ENCODE results near the gene INPP4B.

The INPP4B gene

DNA sequence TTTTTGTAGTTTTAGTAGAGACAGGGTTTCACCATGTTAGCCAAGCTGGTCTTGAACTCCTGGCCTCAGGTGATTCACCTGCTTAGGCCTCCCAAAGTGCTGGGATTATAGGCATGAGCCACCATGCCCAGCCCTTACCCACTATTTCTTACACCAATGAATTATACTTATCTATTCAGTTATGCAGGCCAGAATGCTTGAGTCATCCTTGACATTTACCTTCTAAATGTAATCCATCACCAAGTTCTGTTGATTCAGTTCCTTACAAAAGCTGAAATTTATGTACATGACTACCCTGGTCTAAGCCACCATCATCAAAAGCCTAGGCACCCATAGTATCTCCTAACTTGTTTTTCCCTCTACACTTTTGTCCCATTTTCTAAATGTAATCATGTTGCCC, 624.0 kb downstream of the INPP4B start:
- TF ChIP-seq, protein P1, sequence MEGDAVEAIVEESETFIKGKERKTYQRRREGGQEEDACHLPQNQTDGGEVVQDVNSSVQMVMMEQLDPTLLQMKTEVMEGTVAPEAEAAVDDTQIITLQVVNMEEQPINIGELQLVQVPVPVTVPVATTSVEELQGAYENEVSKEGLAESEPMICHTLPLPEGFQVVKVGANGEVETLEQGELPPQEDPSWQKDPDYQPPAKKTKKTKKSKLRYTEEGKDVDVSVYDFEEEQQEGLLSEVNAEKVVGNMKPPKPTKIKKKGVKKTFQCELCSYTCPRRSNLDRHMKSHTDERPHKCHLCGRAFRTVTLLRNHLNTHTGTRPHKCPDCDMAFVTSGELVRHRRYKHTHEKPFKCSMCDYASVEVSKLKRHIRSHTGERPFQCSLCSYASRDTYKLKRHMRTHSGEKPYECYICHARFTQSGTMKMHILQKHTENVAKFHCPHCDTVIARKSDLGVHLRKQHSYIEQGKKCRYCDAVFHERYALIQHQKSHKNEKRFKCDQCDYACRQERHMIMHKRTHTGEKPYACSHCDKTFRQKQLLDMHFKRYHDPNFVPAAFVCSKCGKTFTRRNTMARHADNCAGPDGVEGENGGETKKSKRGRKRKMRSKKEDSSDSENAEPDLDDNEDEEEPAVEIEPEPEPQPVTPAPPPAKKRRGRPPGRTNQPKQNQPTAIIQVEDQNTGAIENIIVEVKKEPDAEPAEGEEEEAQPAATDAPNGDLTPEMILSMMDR (IDR thresholded peaks at IDR 0.05; ENCODE audit: control insufficient read depth, insufficient read depth, low read depth, low read length, missing control alignments), result no peak
- DNase-seq (ENCODE audit: low read depth), result no peak
- H3K4me3 ChIP-seq (ENCODE audit: control insufficient read depth, low read depth, low read length), result no peak overlapping the region

DNA sequence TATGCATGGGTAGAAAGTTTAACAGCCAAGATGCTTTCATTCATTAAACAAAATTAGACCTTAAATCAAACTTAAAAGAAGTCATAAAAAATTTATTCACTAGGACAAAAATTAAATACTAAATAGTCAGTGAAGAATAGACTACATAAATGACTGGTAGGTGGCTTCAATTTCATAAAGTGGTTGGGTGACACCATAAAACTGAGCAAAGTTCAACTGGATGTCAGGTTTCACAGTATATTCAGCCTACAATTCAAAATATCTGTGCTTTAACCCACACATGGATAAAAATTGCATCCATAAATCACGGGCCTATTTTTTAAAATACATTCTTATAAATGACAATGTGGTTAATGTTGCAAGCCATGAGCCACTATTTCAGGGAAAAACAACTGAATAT, 627.4 kb downstream of the INPP4B start:
- no peak overlapping the region for H3K4me3 ChIP-seq (ENCODE audit: control insufficient read depth, low read depth, low read length)
- TF ChIP-seq, protein P1 (IDR thresholded peaks at IDR 0.05; ENCODE audit: control insufficient read depth, insufficient read depth, low read depth, low read length, missing control alignments), result no peak
- DNase-seq (ENCODE audit: low read depth), result no peak

DNA sequence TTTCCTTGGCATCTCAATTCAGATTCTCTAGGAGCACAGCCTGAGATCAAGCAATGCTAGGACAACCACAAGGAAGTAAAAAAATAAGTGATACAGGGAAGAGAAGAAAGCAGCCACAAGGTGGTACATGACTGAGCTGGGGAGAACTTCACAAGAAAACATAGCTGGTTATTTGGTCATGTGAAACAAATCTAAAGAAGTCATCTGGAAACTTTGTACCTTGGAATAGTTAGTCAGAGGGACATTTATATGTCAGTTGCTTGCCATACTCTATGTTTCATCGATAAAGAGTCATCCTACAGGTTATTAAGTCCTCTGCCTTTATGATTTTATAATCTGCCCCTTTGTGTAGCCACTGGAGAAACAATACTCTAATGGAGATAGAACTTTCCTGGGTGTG, 634.7 kb downstream of the INPP4B start:
- TF ChIP-seq, protein P1 (IDR thresholded peaks at IDR 0.05; ENCODE audit: control insufficient read depth, insufficient read depth, low read depth, low read length, missing control alignments), result no peak
- DNase-seq (ENCODE audit: low read depth), result no peak

DNA sequence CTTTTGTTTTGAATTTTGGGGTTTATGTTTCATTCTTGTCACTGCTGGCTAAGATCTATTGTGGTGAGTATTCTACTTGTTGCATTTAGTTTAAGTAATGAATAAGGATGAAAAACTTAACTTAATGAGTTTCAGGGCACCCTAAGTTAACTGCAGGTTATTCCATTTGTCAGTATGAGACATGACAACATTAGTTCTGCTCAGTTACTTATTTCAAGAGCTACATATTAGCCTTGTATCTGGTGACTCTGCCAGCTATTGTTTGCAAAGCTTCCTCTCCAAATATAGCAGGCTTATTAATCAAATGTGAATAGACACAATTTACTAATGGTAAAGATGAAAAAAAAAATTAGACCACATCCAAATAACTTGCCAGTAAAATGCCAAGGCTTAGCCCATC, 642.6 kb downstream of the INPP4B start:
- no peak for DNase-seq (ENCODE audit: low read depth)
- TF ChIP-seq, protein P1 (IDR thresholded peaks at IDR 0.05; ENCODE audit: control insufficient read depth, insufficient read depth, low read depth, low read length, missing control alignments), result no peak
- no peak overlapping the region for H3K4me3 ChIP-seq (ENCODE audit: control insufficient read depth, low read depth, low read length)

More for the DNA sequence above, 634.7 kb downstream of the INPP4B start:
- no peak overlapping the region for H3K4me3 ChIP-seq (ENCODE audit: control insufficient read depth, low read depth, low read length)

DNA sequence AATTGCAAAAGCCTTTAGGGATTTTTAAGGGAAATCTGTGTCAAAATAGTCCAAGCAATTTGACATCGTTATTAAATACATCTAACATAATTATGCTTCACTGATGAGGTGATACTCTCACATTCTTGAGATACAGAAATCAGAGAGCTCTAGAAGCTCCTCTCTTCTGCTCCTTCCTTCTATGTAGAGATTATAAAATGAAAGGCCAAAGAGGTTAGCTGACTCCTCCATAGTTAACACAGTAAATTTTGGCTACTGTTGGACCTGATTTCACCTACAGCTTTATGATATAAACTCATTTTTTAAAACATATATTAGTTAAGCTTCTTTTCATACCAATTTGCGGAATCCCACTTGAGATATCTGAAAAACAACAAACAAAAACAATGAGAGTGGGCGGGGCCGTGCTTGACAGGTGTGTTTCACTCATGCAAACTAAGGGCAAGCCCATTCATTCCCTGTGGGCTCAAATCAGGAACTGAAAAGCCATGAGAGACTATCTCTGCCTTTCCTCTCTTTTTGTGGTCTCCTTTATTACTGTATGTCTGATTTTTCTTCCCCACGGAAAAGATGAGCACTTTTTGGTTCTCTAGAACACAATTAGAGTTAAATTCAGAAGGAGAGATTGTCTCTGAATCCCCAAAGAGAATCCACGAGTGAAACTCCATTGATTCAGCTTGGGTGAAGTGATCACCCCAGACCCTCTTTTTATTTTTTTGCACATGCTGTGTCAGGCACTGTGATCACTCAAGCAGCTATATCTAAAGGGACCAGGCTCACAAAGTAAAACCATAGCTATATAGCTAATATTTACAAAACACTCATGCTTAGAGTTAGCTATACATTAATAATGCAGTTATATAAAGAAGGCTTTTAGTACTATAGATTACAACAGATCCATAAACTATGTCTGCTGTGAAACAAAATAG, 643.4 kb downstream of the INPP4B start:
- DNase-seq (ENCODE audit: low read depth), result no peak
- TF ChIP-seq, protein P1 (IDR thresholded peaks at IDR 0.05; ENCODE audit: control insufficient read depth, insufficient read depth, low read depth, low read length, missing control alignments), result no peak
- no peak overlapping the region for H3K4me3 ChIP-seq (ENCODE audit: control insufficient read depth, low read depth, low read length)

DNA sequence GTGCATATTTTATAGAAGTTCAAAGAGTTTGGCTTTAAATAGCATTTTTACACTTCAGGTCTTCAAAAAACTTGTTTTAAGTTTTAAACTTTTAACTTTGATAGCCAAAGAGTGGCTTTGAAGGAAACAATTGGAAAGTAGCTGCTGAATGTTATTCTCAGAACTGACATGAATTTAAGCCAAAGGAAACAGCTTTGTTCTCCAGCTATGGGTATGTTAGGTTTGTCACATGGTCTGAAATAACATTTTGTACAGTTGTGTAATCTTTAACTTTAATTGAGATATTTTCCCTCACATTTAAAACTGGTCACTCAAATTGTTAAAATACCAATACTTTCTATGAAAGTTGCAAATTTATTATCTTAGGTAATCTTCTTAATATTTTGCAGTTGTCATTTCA, 645.1 kb downstream of the INPP4B start:
- DNase-seq (ENCODE audit: low read depth), result no peak
- H3K4me3 ChIP-seq (ENCODE audit: control insufficient read depth, low read depth, low read length), result no peak overlapping the region
- TF ChIP-seq, protein P1 (IDR thresholded peaks at IDR 0.05; ENCODE audit: control insufficient read depth, insufficient read depth, low read depth, low read length, missing control alignments), result no peak

Measured in AG09309 (cell line).